GM19193 (cell line): Measurements from ENCODE around the gene SEPHS1.

Source experiments
- POLR2A ChIP-seq: IDR thresholded peaks from 4 replicates; pipeline ENCODE4 v1.6.1; 2011; ENCODE audit not compliant: insufficient read depth, insufficient read length; ENCODE audit errors: extremely low read depth

SEPHS1 gene

DNA sequence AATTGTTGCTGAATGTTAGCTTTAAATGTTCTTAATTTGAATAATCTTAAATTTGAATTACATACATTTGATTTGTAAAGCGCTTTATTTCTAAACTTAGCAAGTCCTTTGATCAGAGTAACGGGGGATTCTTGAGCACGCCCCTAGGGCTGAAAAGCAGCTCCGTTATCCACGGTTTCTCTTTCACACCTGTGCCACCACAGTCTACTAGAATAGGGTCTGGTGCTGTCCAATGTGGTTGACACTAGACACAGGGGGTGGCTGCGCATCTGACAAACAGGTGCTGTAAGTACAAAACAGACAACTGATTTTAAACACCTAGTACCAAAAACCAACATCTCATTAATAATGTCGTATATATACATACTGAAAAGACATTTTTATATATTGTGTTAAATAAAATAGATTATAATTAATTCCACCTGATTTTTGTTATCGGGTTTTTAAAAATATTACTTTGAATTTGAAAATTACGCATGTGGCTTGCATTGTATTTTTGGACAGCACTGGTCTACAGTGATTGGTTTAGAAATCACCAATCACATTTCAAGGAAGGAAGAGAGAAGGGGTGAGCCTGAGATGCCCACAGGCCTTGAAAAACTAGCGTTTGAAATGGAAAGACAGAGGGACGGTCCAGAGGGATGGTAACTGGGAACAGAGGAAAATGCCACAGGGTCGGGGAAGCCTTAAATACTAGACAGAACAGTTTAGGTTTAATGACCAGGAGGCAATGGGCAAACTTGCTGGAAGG, 7.3 kb downstream of the SEPHS1 start:
- no peak for TF ChIP-seq POLR2A

GRCh38 chr10:13340068-13340467, 8.0 kb downstream of the SEPHS1 start:
- TF ChIP-seq POLR2A, result no peak

DNA sequence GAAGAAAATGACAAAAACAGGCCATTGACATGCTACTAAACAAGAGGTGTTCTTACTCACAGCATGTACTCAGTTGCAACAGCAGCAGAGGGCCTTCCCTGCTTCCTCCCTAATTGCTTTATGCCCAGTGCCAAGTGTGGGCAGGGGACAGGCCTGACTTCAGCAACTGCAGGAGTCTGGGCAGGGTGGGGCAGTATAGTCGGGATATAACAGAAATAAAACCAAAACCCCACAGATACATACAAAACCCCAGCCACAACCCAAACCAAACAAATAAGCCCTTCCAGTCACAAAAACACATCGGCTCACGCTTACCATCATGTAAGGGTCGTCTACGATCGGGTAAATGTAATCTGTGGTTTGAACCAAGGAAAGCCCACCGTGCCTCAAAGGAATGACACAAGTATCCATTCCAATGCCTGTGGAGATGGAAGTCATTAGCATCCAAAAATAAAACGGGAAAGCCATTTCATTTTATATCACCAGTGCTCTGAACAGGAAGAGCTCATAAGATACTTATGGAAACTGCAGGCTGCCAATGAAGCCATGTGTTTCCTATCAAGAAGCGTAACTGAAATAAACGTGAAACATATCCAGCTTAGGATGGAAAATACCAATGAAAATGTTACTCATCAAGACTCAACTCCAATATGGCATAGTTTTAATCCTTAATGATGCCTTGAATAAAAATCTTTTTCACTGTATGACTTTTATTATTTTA, 9.5 kb downstream of the SEPHS1 start:
- TF ChIP-seq POLR2A, result no peak

GRCh38 chr10:13337827-13338196, 10.3 kb downstream of the SEPHS1 start:
- no peak for TF ChIP-seq POLR2A

- no peak for TF ChIP-seq POLR2A
Observed at GRCh38 chr10:13337128-13337826, 10.8 kb downstream of the SEPHS1 start.

DNA sequence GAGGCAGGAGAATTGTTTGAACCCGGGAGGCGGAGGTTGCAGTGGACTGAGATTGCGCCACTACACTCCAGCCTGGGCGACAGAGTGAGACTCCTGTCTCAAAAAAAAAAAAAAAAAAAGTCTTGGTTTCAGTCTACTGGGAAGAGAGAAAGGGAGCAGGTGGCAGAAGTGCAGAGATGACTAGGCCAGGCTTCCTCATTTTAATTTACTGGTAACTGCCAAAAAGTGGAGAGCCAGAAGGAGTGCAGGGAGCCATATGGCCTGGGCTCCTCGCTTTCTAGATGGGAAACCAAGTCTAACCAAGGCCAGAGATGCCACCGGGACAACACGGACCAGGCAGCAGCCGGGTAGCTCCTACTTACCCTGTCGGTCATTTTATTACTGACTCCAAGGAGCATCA, 12.2 kb downstream of the SEPHS1 start:
- no peak for TF ChIP-seq POLR2A

DNA sequence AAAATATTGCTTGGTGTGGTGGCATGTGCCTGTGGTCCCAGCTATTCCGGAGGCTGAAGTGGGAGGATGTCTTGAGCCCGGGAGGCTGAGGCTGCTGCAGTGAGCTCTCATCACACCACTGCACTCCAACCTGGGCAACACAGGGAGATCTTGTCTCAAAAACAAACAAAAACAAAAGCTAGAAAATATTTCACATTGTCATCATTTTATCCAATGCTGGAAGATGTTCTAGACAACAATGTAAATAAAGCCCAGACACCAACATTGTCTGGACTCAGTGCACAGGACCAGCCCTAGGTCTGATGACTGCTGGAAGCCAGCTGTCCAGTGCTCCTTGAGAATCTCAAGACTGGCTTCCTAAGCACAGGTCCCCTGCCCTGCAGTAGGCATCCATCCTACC, 13.5 kb downstream of the SEPHS1 start:
- no peak for TF ChIP-seq POLR2A

DNA sequence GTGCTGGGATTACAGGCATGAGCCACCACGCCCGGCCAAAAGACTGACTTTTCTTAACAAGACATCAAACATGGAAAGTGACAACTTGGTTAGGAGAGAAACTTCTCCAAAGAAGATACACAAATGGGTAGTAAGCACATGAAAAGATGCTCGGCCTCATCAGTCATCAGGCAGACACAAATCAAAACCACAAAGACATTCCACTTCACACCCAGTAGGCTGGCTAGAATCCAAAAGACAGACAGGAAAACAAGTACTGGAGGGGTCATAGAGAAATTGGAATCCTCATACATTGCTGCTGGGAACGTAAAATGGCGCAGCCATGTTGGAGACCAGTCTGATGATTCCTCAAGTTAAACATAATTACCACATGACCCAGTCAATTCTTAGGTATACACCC, 16.4 kb downstream of the SEPHS1 start:
- no peak for TF ChIP-seq POLR2A

DNA sequence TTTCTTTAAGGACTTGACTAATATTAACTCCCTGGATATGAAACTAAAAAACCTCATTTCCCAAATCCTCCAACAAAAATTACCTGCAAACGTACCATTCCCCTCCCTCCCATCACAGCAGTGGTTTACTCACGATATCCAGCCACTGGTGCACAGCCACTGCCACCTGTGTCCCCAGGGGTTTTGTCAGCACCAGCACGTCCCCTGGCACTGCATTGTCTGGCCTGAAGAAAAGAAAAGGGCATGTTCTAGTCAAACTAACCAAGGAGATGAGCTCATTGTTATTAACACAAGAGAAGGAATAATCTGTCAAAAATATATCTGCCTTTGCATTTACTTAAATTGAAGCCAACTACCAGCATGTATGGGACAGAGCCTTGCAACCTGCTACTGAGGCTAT, 18.5 kb downstream of the SEPHS1 start:
- TF ChIP-seq POLR2A, result no peak

- no peak for TF ChIP-seq POLR2A
Observed at GRCh38 chr10:13328613-13329012, 19.5 kb downstream of the SEPHS1 start.

GRCh38 chr10:13328126-13328525, 20.0 kb downstream of the SEPHS1 start:
- TF ChIP-seq POLR2A, result no peak

GRCh38 chr10:13327534-13327933, 20.6 kb downstream of the SEPHS1 start:
- no peak for TF ChIP-seq POLR2A

- TF ChIP-seq POLR2A, result no peak
Observed at GRCh38 chr10:13322615-13323148, 25.4 kb downstream of the SEPHS1 start.

DNA sequence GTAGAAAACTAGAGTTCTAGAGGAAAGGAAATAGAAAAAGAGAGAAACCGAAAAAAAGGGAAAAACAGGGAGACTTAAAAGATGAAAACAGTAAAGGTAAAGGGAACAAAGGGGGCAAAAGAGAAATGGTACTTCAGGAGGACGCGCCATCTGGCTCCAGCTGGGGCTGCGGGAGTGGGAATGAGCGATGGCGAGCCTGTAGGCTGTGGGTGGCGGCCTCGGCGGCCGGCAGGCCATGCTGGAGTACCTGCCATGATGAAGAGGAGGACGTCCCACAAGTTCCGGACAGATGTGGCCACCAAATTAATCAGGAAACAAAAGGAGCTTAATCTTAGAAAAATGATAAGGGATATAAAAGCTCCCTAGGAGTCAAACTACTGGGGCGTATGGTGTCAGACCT, 26.5 kb downstream of the SEPHS1 start:
- TF ChIP-seq POLR2A, result no peak

- no peak for TF ChIP-seq POLR2A
Observed at GRCh38 chr10:13319166-13319565, 28.9 kb downstream of the SEPHS1 start.

DNA sequence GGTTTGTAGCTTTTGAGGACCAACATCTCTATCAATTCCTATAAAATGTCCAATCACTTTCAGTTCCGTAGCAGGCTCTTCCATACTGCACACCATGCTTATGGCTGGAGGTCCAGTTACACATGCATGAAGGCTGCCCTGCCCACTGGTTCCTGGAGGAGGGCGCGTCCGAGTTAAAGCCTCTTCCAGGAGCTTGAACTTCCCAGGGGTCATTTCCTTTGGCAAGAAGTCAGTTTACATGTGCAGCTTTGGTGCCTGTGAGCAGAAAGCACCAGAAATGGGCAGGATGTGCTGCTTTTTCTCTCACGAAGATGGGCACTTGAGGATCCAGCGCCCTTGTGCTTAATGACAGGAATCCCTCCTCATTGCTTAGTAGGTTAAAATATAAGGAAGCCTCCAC, 30.6 kb downstream of the SEPHS1 start:
- TF ChIP-seq POLR2A, result no peak

DNA sequence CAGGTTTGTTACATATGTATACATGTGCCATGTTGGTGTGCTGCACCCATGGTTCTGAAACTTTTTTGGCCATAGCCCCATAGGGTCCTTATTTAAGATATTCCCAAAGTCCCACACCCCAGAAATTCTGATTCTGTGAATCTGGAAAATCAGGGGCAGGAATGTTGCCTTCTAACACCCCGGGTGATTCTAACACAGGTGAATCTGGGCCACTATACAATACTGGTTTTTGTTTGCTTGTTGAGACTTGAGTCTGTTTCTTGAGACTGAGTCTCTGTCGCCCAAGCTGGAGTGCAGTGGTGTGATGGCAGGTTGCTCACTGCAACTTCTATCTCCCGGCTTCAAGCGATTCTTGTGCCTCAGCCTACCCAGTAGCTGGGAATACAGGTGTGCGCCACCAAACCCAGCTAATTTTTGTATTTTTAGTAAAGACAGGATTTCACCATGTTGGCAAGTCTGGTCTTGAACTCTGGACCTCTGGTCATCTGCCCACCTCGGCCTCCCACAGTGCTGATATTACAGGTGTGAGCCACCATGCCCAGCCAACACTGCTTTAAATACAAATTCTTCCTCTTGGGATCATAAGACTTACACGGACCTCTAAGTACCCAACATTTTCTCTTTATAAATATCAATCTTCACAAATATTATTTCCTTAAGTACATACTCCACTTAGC, 31.3 kb downstream of the SEPHS1 start:
- no peak for TF ChIP-seq POLR2A
